Measurements from ENCODE around the gene VPS26C.
A peak's percentile ranks its signal among the peaks of the same experiment; 100 is the strongest.
"Not testable (repeated sequence)": the region's sequence is repeated elsewhere in the genome, so short reads cannot be mapped to it uniquely, and the experiment has no call there.

Gene VPS26C

GRCh38 chr21:37267269-37268185, at the start of gene VPS26C:
VPS26C (minus strand) TSS chr21:37267334; CDS start chr21:37267294, 40 bp downstream.
- peak; percentile 99 for DNase-seq (ENCODE audit: low spot score)

GRCh38 chr21:37316072-37316471, 48.9 kb upstream of the VPS26C start:
- not testable (repeated sequence) for DNase-seq (ENCODE audit: low spot score)

- no peak for DNase-seq (ENCODE audit: low spot score)
These were observed 33.1 kb upstream of the VPS26C start for GRCh38 chr21:37300114-37300751.

- no peak for DNase-seq (ENCODE audit: low spot score)
These were observed 30.2 kb upstream of the VPS26C start for GRCh38 chr21:37297364-37297763.

- DNase-seq (ENCODE audit: low spot score), result no peak
These were observed 27.5 kb upstream of the VPS26C start for GRCh38 chr21:37294679-37295078.

- no peak for DNase-seq (ENCODE audit: low spot score)
These were observed 25.8 kb upstream of the VPS26C start for GRCh38 chr21:37292941-37293340.

GRCh38 chr21:37292041-37292440, 24.9 kb upstream of the VPS26C start:
- DNase-seq (ENCODE audit: low spot score), result no peak

- not testable (repeated sequence) for DNase-seq (ENCODE audit: low spot score)
These were observed 16.1 kb upstream of the VPS26C start for GRCh38 chr21:37283191-37283710.

GRCh38 chr21:37282602-37283001, 15.5 kb upstream of the VPS26C start:
- DNase-seq (ENCODE audit: low spot score), result not testable (repeated sequence)

- no peak for DNase-seq (ENCODE audit: low spot score)
These were observed 14.9 kb upstream of the VPS26C start for GRCh38 chr21:37281993-37282392.

GRCh38 chr21:37281579-37281978, 14.4 kb upstream of the VPS26C start:
- no peak for DNase-seq (ENCODE audit: low spot score)

GRCh38 chr21:37279271-37279670, 12.1 kb upstream of the VPS26C start:
- DNase-seq (ENCODE audit: low spot score), result not testable (repeated sequence)

GRCh38 chr21:37278199-37278598, 11.1 kb upstream of the VPS26C start:
- DNase-seq (ENCODE audit: low spot score), result no peak

- no peak for DNase-seq (ENCODE audit: low spot score)
These were observed 9.2 kb upstream of the VPS26C start for GRCh38 chr21:37276377-37276776.

- DNase-seq (ENCODE audit: low spot score), result no peak
These were observed 7.0 kb upstream of the VPS26C start for GRCh38 chr21:37273911-37274690.

GRCh38 chr21:37273440-37273839, 6.3 kb upstream of the VPS26C start:
- DNase-seq (ENCODE audit: low spot score), result no peak

- DNase-seq (ENCODE audit: low spot score), result no peak
These were observed 5.8 kb upstream of the VPS26C start for GRCh38 chr21:37272897-37273296.

- no peak for DNase-seq (ENCODE audit: low spot score)
These were observed 3.6 kb upstream of the VPS26C start for GRCh38 chr21:37270576-37271365.

GRCh38 chr21:37269481-37269880, 2.3 kb upstream of the VPS26C start:
- no peak for DNase-seq (ENCODE audit: low spot score)

GRCh38 chr21:37268186-37268503, 1.0 kb upstream of the VPS26C start:
- DNase-seq (ENCODE audit: low spot score), result no peak

GRCh38 chr21:37266515-37267221, 466 bp downstream of the VPS26C start:
- no peak for DNase-seq (ENCODE audit: low spot score)

Measured in Ammon's horn (tissue), 1 donor.